CD4-positive, alpha-beta T cell treated with Interleukin-1 beta for 1 hour (primary cell): Measurements from ENCODE around the gene CALML4.
"Not testable (repeated sequence)": the region's sequence is repeated elsewhere in the genome, so short reads cannot be mapped to it uniquely, and the experiment has no call there.

ENCODE experiments used
- DNase-seq, 2 donors: peaks; one replicate each; pipeline ENCODE4 v3.0.0-alpha.2; 2020 to 2022

Gene CALML4

GRCh38 chr15:68204776-68205557 lies at the start of gene CALML4:
TSS of gene CALML4 (minus strand) at chr15:68205332. CDS start at chr15:68205247, 85 bp downstream.
- DNase-seq, result no peak

GRCh38 chr15:68252925-68253534 lies 47.9 kb upstream of the CALML4 start:
- DNase-seq, result peak; percentile 33 to 67

GRCh38 chr15:68249058-68249713 lies 44.1 kb upstream of the CALML4 start:
- DNase-seq, result no peak

- DNase-seq, result no peak
Measured at GRCh38 chr15:68244235-68244634, 39.1 kb upstream of the CALML4 start.

GRCh38 chr15:68241088-68241935 lies 36.2 kb upstream of the CALML4 start:
- DNase-seq, result no peak

- DNase-seq, result no peak
Measured at GRCh38 chr15:68239025-68239424, 33.9 kb upstream of the CALML4 start.

GRCh38 chr15:68235022-68235421 lies 29.9 kb upstream of the CALML4 start:
- no peak for DNase-seq

GRCh38 chr15:68234520-68234919 lies 29.4 kb upstream of the CALML4 start:
- DNase-seq, result not testable (repeated sequence)

GRCh38 chr15:68234060-68234459 lies 28.9 kb upstream of the CALML4 start:
- no peak for DNase-seq

- DNase-seq, result no peak
Measured at GRCh38 chr15:68232937-68233336, 27.8 kb upstream of the CALML4 start.

- no peak for DNase-seq
Measured at GRCh38 chr15:68232449-68232848, 27.3 kb upstream of the CALML4 start.

- no peak for DNase-seq
Measured at GRCh38 chr15:68231102-68231818, 26.1 kb upstream of the CALML4 start.

- DNase-seq, result no peak
Measured at GRCh38 chr15:68230157-68231100, 25.3 kb upstream of the CALML4 start.

- peak; percentile 80 to 84 for DNase-seq
Measured at GRCh38 chr15:68229386-68230156, 24.4 kb upstream of the CALML4 start, which contains the start of gene CLN6. TSS of gene CLN6 (minus strand) at chr15:68229728. CDS start at chr15:68229584, 144 bp downstream.

GRCh38 chr15:68228971-68229385 lies 23.8 kb upstream of the CALML4 start:
- DNase-seq, result no peak

- no peak for DNase-seq
Measured at GRCh38 chr15:68228143-68228970, 23.2 kb upstream of the CALML4 start.

GRCh38 chr15:68227643-68228142 lies 22.6 kb upstream of the CALML4 start:
- DNase-seq, result no peak

GRCh38 chr15:68225442-68225841 lies 20.3 kb upstream of the CALML4 start:
- not testable (repeated sequence) for DNase-seq
